Measurements from ENCODE around the gene MISP. TPM values are rescaled to one million over a fixed set of nuclear protein-coding genes. Genes with fewer than 3 reads are reported as not detected.

MISP gene
- total and polyA plus RNA-seq, 2 of the 13 experiments (the other 11 are each of a cell fraction or from before 2014, with no cell fraction given) = 0.67 to 1.3 TPM

GRCh38 chr19:728011-728410 is 22.9 kb upstream of the MISP start:
- POLR2A ChIA-PET = no interaction called here
- Histone ChIP-seq H3K27me3 (ENCODE audit: control insufficient read depth in 1 of 2, insufficient read depth in 2 of 2, low read length in 2 of 2) (no peaks in the 10 kb centered on the region), H4K20me1 (ENCODE audit: insufficient read depth, low read length) (no peaks in the 10 kb centered on the region), H3K4me2 (ENCODE audit: low read depth, low read length) (no peak overlapping the region), H3K27ac (ENCODE audit: extremely low read length, insufficient read depth, low read length) (no peak overlapping the region), H3K9ac (ENCODE audit: insufficient read depth, low read depth, low read length) (no peak overlapping the region), H2AFZ (ENCODE audit: low read length) (no peak overlapping the region), H3K9me3 (ENCODE audit: low read length) (no peaks in the 10 kb centered on the region), H3K79me2 (ENCODE audit: insufficient read depth, low read length) (no peaks in the 10 kb centered on the region), H3K4me3 (replicated peaks in 1 of 3; ENCODE audit: insufficient read depth in 1 of 3, low read depth in 2 of 3, low read length in 3 of 3) (no peak overlapping the region), H3K4me1 (ENCODE audit: insufficient read depth, low read length) (peaks cover 5% of the 10 kb centered on the region), H3K36me3 (replicated peaks in 1 of 2; ENCODE audit: control insufficient read depth in 1 of 2, insufficient read depth in 2 of 2, low read length in 2 of 2) (no peaks in the 10 kb centered on the region)
- WGBS (ENCODE audit: low lambda C conversion rate) = 91% methylated on average over 18 of the region's 26 CpGs
- in situ Hi-C loops (cut with HindIII; ENCODE audit: extremely low pct_ligation_motif_present, low pct_unique_long_range_greater_than_20kb) = no loop called here
- intact Hi-C loops (cut with micrococcal nuclease; ENCODE audit: unreplicated experiment) = no loop called here
- FAIRE-seq = no peak
- DNase-seq (ENCODE audit: low spot score) = no peak
- CTCF ChIA-PET (ENCODE audit: low intra/inter-chr PET ratio, low total read pairs) = no interaction called here
- BruUV-seq (replicated peaks) = no TSS peak
- ATAC-seq = peak; percentile 16; the same call in 1 of the 3 replicates
- no peak for TF ChIP-seq JUN (CRISPR knock-in tag; IDR thresholded peaks at IDR 0.05)
- TF ChIP-seq TFE3 (CRISPR knock-in tag; IDR thresholded peaks at IDR 0.05) = no peak
- no peak for TF ChIP-seq ZNF3 (CRISPR knock-in tag; IDR thresholded peaks at IDR 0.05)
- TF ChIP-seq ZBTB2 (CRISPR knock-in tag; IDR thresholded peaks at IDR 0.05; ENCODE audit: low read depth) = no peak
- TF ChIP-seq ZNF142 (CRISPR knock-in tag; IDR thresholded peaks at IDR 0.05) = no peak
- TF ChIP-seq SP5 (CRISPR knock-in tag; IDR thresholded peaks at IDR 0.05; ENCODE audit: borderline replicate concordance, low read depth) = no peak
- TF ChIP-seq RBFOX2 (IDR thresholded peaks at IDR 0.05; ENCODE audit: low read depth, low read length) = 0 out of 2 replicates have a peak, but pooled peaks have one; percentile 28
- TF ChIP-seq GABPB1 (CRISPR knock-in tag; IDR thresholded peaks at IDR 0.05) = peak; percentile 63
- TF ChIP-seq ZGPAT (CRISPR knock-in tag; IDR thresholded peaks at IDR 0.05) = no peak
- no peak for TF ChIP-seq ZFP91 (CRISPR knock-in tag; IDR thresholded peaks at IDR 0.05; ENCODE audit: borderline replicate concordance)
- TF ChIP-seq ETV5 (CRISPR knock-in tag; IDR thresholded peaks at IDR 0.05; ENCODE audit: borderline replicate concordance) = peak; percentile 22; the same call in 1 of the 2 replicates

All from HepG2 (cell line).